ENCODE results near the gene APMAP. TPM values are rescaled to one million over a fixed set of nuclear protein-coding genes. Genes with fewer than 3 reads are reported as not detected.

APMAP gene
- total RNA-seq, 2 experiments from 2014 or later: 36.7 to 40.0 TPM

GRCh38 chr20:24959591-24960301 lies 32.8 kb downstream of the APMAP start:
- Mint-ChIP-seq H3K4me1 (ENCODE audit: low read depth) (peaks cover 39% of the 10 kb centered on the region), H3K4me3 (no peak overlapping the region), H3K9me3 (no peaks in the 10 kb centered on the region), H3K36me3 (ENCODE audit: low read depth) (peaks cover 52% of the 10 kb centered on the region), H3K27ac (peak overlapping the region; percentile 67), H3K27me3 (no peaks in the 10 kb centered on the region)
- intact Hi-C loops (cut with micrococcal nuclease): no loop called here
- ChIA-PET CTCF (interaction anchor here (1.9 kb wide), 1 partner anchor 10 kb away, joined by 4 read pairs; the partner anchor contains the start of gene CST7), POLR2A (interaction anchor here (1.0 to 2.9 kb wide), 3 partner anchors 8 to 24 kb away, joined by 3 to 15 read pairs (median 5); partner anchors contain the start of gene CST7)
- TF ChIP-seq, protein P1, sequence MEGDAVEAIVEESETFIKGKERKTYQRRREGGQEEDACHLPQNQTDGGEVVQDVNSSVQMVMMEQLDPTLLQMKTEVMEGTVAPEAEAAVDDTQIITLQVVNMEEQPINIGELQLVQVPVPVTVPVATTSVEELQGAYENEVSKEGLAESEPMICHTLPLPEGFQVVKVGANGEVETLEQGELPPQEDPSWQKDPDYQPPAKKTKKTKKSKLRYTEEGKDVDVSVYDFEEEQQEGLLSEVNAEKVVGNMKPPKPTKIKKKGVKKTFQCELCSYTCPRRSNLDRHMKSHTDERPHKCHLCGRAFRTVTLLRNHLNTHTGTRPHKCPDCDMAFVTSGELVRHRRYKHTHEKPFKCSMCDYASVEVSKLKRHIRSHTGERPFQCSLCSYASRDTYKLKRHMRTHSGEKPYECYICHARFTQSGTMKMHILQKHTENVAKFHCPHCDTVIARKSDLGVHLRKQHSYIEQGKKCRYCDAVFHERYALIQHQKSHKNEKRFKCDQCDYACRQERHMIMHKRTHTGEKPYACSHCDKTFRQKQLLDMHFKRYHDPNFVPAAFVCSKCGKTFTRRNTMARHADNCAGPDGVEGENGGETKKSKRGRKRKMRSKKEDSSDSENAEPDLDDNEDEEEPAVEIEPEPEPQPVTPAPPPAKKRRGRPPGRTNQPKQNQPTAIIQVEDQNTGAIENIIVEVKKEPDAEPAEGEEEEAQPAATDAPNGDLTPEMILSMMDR (IDR thresholded peaks at IDR 0.05): no peak
- DNase-seq (no peak), ATAC-seq (no peak)

DNA sequence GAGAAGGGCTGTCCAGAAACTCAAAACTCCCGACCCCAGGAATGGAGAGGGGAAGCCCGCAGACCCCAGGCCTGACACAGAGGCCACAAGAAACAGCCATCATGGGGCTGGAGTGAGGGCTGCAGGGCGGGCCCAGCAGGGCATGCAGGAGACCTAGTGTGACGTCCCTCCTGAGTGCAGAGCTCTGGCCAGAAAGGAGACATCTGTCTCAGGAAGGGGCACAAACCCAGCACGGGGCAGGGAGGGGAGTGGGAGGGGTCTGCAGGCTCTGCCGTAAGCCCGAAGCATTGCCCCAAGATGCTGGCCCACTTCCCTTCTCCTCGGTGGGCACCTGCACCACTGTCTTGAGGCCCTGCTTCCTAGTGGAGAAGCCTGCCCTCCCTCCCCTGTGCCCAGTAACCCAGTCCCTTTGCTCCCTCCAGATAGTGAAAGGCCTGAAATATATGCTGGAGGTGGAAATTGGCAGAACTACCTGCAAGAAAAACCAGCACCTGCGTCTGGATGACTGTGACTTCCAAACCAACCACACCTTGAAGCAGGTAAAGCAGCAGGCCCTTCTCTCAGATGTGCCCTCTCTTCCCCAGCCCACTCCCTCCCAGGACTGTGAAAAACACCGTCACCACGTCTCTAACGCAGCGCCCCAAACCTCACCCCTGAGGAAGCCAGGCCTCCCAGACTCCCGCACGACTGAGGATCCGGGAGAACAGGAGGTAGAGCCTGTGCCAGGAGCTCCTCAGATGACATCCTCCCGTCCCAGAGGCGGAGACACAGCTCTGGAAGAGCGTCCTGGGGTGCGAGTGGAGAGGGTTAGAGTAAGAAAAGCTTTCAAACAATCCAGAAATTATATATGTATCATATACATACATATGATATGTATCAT lies 33.8 kb downstream of the APMAP start:
- Mint-ChIP-seq H3K4me3 (no peak overlapping the region), H3K9me3 (no peaks in the 10 kb centered on the region), H3K27me3 (no peaks in the 10 kb centered on the region), H3K36me3 (ENCODE audit: low read depth) (peaks cover 50% of the 10 kb centered on the region), H3K4me1 (ENCODE audit: low read depth) (peaks cover 37% of the 10 kb centered on the region), H3K27ac (peak overlapping the region; percentile 52)
- TF ChIP-seq, protein P1 (IDR thresholded peaks at IDR 0.05): no peak
- DNase-seq: no peak
- intact Hi-C loops (cut with micrococcal nuclease): no loop called here
- POLR2A ChIA-PET: interaction anchor here (1.0 to 2.9 kb wide), 2 partner anchors 9 to 25 kb away, joined by 3 to 15 read pairs; partner anchors contain the start of gene CST7
- ATAC-seq: no peak
- CTCF ChIA-PET: interaction anchor here (1.9 kb wide), 1 partner anchor 9 kb away, joined by 4 read pairs; the partner anchor contains the start of gene CST7

DNA sequence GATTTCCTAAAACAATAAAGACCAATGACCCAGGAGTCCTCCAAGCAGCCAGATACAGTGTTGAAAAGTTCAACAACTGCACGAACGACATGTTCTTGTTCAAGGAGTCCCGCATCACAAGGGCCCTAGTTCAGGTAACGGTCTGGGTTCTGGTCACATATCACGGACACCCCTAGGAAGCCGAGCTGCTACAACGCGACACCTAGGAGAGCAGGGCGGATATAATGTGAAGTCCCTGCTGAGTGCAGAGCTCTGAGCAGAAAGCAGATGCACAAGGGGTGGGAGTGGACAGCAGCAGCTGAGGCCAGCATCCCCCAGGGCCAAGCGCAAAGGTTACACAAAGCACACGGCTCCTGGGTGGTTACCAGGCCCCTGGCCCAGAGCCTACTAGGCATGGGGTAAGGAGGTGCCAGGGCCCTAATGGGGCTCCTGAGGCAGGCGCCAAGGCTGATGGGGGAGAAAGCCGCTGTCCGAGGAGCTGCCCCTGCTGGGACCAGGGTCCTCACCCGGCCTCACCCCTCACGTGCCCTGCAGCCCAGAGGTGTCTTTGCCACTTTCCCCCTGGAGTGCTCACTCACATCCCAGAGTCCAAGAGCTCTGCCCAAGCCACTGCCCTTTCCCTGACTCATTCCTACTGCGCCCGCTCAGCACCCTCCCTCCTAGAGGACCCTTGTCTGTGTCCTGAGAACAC lies 35.1 kb downstream of the APMAP start:
- DNase-seq: no peak
- CTCF ChIA-PET: no interaction called here

DNA sequence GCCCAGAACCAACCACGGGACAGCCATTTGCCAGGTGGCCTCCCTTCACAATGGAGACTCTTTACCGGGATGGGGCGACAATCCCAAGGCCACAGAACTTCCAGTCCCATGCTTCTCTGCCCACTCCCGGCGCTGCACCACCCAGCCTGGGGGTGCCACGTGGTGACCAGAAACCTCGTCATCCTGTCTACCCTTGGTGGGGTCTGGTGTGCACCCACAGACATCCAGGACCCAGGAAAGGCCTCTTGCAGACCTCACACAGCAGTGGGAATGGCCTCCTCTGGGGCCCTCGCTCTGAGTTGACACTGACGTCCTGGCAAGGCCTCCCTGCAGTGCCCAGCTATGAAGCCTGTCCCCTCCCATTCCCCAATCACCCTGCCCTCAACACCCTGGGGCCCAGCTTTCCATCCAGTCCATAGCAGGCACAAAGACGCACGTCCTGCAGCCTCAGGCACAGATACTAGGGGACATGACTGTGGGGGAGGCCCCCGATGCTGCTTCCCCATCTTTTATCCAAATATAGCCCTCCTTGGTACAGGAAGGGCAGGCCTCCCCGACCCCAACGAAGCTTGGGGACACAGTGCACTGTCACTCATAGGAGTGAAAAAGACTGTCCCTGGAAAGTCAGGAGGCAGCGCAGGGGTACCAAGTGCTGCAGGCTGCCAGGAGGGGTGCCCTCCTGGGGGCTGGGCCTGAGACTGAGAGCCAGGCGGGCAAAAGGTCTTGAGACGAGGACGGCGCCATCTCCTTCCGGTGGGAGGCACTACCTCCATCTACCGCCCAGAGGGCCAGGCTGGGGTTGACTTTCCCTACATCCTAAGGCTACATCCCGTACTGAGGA lies 36.3 kb downstream of the APMAP start:
- intact Hi-C loops (cut with micrococcal nuclease): no loop called here
- Mint-ChIP-seq H3K9me3 (no peaks in the 10 kb centered on the region), H3K4me1 (ENCODE audit: low read depth) (peaks cover 42% of the 10 kb centered on the region), H3K27me3 (no peaks in the 10 kb centered on the region), H3K27ac (peak overlapping the region; percentile 63), H3K4me3 (no peak overlapping the region), H3K36me3 (ENCODE audit: low read depth) (peaks cover 35% of the 10 kb centered on the region)
- CTCF ChIA-PET: interaction anchor here (1.5 kb wide), 1 partner anchor 37 kb away, joined by 5 read pairs; no protein-coding TSS in a partner anchor
- POLR2A ChIA-PET: no interaction called here
- DNase-seq (no peak), ATAC-seq (no peak)
- TF ChIP-seq, protein P1 (IDR thresholded peaks at IDR 0.05): no peak

More for the DNA sequence above, 35.1 kb downstream of the APMAP start:
- POLR2A ChIA-PET: no interaction called here
- Mint-ChIP-seq H3K27me3 (no peaks in the 10 kb centered on the region), H3K9me3 (no peaks in the 10 kb centered on the region), H3K4me3 (no peak overlapping the region), H3K4me1 (ENCODE audit: low read depth) (peaks cover 47% of the 10 kb centered on the region), H3K36me3 (ENCODE audit: low read depth) (peaks cover 46% of the 10 kb centered on the region), H3K27ac (peak overlapping the region; percentile 46)
- TF ChIP-seq, protein P1 (IDR thresholded peaks at IDR 0.05): no peak
- ATAC-seq: no peak
- intact Hi-C loops (cut with micrococcal nuclease): no loop called here
